Dermis microvascular lymphatic vessel endothelial cell (primary cell): Measurements from ENCODE around the gene LRMDA. TPM values are rescaled to one million over a fixed set of nuclear protein-coding genes. Genes with fewer than 3 reads are reported as not detected.
A peak's percentile ranks its signal among the peaks of the same experiment; 100 is the strongest.

Source experiments
- DNase-seq, 2 donors: peaks; one replicate each; pipeline versions ENCODE4 v3.0.0 to v3.0.0-alpha.2; 2010; ENCODE audit warnings: low read depth in 2 of 2
- total RNA-seq: library from RNA; depleted of rRNA; stranded (reverse); fragments of >200 nt; gene quantifications from 2 replicates; pipeline ENCODE4 v1.2.1, GENCODE V29; 2014

The LRMDA gene
- total RNA-seq, 1 donor from 2014 or later = 10.4 TPM

- no peak for DNase-seq
Observed at GRCh38 chr10:76422769-76423168, 991.3 kb downstream of the LRMDA start.

DNA sequence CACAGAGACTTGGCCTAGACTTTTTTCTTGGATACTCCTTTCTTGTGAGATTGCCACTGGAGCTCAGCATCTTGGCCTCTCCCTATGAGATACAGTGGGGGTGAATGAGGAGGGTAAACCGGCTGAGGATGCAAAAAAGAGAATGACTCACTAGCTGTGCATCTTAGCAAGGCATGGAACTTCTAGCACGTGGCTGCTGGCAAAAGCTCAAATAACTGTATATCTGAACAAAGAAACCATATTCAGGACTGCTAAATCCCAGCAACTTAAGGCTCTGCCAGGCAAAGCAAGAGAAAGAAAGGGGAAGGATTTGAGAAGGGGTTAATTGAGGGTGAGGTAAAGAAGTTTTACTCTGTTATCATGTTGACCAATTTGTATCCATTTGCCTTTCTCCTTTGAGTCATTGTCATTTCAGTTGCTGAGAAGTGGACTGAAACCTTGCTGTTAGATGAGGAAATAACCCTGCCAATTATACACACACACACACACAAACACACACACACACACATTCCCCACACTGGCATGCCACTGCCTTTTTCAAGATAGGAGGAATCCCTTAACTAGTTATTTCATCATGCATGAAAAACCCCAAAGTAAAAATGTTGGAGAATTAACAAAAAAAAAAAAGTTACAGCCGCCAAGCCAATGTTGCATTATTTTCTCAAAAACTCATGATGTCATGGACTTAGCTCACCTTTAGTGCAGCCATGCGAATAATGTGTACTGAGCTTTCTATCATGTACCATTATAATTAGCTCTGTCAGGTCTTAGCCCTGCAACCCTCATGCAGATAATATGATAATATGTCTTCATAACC is 997.3 kb downstream of the LRMDA start:
- DNase-seq = no peak

DNA sequence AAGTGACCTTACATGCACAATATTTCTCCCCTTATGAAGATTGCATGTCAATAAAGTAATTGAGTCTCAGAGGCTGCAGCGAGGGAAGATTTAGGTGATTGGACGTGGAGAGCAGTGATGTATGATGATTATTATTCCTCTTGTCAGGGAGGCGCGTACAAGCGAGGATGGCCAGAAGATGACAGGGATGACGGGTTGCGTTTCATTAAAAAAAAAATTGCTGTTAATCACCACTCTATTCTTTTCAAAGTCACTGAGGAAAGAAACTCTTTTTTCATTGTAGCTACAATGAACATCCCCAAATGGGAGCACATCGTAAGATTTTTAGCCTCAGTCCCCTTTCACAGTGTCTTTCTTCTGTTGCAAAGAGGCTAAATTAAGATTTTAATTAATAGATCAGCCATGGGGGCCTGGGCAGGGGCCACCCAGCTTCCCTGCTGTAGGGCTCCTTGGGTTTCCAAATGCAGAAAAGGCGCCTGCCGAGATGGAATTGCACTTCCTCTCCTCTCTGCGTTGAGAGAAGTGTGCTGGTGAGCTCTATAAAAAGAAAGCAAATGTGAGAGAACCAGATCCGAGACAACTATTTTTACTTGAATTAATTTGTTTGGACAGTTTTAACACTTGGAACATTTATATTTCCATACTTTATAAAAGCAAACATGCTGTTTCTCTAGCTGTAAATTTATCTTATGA is 998.1 kb downstream of the LRMDA start:
- no peak for DNase-seq

DNA sequence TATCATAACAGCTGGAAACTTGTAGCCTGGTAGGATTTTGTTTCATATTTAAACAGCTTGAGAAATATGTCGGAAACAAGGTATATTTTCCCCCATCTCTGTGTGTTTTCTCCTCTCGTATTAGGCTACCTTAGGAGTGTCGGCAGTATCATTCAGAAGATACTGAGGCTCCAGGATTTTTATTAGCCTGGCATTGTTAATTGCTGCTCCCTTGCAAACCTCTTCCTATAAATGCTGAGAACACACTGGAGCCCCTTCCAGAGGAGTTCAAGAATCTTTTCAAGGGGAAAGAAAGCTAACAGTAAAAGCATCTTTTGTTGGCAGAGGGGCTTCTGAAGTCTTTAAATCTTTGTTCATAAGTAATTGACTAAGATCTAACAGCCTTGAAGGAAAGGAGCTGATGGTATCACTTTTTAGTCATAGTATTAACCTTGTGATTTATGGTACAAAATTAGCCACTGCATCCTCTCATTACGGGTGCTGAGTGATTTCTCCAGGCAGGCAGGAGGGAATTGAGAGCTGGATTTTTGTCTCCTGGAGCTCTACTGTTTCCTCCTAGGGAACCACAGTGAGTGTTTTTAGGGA is 998.7 kb downstream of the LRMDA start:
- DNase-seq = no peak

- DNase-seq = no peak
Observed at GRCh38 chr10:76432016-76433012, 1000.9 kb downstream of the LRMDA start.

GRCh38 chr10:76433161-76434005 is 1002.0 kb downstream of the LRMDA start:
- no peak for DNase-seq

DNA sequence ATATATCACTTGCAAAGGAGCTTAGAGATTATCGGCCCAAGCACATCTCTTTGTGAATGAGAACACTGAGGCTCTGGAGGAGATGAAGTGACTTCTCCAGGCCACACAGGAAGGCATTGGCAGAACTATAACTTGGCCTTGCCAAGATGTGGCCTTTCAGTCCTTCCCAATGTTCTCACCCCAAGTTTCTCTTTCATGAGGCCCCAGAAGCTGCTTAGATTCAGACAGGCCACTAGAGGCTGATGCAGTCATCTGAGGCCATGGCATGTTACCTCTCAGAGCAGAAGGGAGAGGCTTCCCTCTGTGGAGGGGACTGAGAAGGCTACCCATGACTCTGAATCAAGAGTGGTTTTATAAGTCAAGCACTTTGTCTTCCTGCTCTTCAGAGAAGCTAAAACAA is 1003.7 kb downstream of the LRMDA start:
- no peak for DNase-seq

- no peak for DNase-seq
Observed at GRCh38 chr10:76436401-76436811, 1005.0 kb downstream of the LRMDA start.

DNA sequence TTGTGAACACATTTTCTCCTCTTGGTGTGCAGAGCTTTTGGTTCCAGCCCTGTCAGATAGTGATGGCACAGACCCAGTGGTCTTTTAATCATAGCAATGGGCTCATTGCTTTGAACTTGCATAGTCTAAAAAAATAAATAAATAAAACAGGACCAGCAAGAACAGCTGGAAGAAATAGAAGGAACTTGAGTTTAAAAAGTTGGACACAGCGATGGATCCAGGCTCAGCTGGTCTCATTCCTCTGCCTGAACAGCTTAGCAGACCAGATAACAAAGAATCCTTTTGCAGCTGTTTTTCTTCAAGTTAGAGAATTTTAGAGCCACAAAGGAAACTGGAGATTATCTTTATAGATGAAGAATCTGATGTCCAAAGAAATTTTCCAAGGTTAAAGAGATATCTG is 1005.6 kb downstream of the LRMDA start:
- no peak for DNase-seq

DNA sequence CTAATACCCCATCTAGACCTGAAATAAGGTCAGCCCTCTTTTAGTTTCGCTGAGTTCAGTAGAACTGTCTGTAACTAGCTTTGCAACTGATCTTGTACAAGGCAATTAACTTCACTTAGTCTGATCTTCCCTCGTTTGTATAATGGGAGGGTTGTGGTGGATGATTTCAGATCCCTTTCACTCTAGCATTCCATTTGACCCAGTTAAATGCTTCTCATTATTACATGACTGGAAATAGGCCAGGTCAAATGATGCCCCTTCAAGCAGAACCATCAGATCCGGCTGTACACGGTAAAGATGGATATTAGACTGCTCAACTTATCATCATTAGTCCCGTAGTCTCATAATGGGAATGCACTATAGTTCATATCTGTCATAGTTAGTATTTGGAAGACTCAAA is 1009.0 kb downstream of the LRMDA start:
- DNase-seq = no peak

GRCh38 chr10:76442113-76442512 is 1010.7 kb downstream of the LRMDA start:
- DNase-seq = no peak

GRCh38 chr10:76444034-76444800 is 1012.8 kb downstream of the LRMDA start:
- DNase-seq = no peak

- no peak for DNase-seq
Observed at GRCh38 chr10:76447578-76447977, 1016.2 kb downstream of the LRMDA start.

DNA sequence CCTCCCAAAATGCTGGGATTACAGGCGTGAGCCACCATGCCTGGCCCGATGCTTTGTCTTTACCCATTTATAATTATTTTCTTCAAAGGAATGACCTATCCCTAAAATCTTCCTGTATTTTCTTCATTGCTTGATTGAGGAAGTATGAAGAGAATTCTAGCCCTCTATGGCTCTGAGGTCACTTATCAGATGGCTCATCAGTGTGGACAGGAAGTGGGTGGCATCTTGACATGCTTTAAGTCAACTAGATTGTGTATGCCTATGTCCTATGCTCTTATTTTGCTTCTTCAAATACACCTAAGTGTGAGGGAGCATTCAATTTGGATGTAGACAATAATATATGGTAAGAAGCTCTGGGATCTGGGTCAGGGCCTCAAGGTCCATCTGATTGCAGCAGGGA is 1020.5 kb downstream of the LRMDA start:
- no peak for DNase-seq

GRCh38 chr10:76453332-76453731 is 1021.9 kb downstream of the LRMDA start:
- no peak for DNase-seq

DNA sequence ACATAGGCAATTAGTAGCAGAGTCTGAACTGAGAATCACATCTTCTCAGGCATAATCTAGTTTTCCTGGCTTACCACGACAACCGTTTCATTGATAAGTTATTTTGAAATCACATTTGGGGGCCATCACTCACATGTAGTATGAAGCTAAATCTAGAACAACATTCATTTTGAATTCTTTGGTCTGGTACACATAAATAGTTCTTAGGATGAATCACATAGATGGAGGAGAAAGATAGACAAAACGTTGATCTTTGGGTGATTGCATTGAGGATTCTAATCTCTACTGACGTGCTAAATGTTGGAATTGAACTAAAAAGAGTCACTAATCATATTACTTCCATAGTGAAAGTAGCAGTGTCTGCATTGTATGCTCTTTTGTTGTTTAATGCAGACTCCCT is 1022.6 kb downstream of the LRMDA start:
- no peak for DNase-seq

DNA sequence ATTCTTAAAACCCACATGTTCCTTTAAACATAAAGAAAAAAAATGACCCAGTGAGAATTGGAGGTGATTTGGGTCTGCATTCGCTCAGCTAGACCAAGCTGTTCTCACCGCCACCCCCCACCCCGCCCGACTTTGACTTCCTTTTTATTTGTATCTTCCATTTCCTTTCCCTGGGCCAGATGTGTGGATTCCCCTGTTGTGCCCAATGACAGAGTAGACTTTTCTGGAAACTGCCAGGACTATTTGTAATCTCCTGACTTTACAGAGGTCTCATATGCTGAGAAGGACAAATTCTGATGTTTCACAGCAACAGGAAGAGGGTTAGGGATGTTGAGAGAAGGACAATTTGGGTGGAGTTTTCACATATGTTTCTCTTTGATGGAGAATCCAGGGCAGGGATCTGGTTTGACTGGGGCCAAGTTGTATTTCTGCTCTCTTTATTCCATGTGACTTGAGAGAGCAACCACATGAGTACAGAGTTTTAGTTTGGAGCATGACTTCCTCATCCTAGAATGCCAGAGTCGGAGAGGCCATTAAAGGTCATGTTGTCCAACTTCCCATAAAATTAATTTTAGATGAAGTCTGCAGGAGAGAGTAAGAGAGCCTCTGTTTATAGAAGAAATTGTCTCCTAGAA is 1023.2 kb downstream of the LRMDA start:
- peak in 1 of 2 donors; percentile 7 for DNase-seq

DNA sequence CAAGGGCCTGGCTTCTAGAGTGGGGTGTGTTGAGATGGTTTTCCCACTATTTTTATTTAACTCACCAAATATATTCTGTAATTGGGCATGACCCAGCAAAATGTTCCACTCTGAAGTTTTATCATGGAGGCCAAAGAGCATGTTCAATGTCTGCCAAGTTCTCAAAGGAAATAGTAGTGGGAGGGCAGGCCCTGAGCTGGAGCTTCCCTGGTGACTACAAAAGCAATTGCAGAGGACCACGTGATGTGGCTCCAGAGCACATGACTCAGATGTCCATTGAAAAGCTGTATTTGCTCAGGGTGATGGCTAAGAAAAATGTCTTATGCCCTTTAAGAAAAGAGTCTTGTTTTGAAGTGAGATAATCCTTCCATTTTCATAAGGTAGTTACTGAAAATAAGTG is 1024.8 kb downstream of the LRMDA start:
- DNase-seq = no peak

- no peak for DNase-seq
Observed at GRCh38 chr10:76459016-76459730, 1027.7 kb downstream of the LRMDA start.
